Measurements from ENCODE around the gene PRKCZ. TPM values are rescaled to one million over a fixed set of nuclear protein-coding genes. Genes with fewer than 3 reads are reported as not detected.
A peak's percentile ranks its signal among the peaks of the same experiment; 100 is the strongest.

PRKCZ gene
- total and polyA plus RNA-seq, 7 donors, result 0.07 to 2.3 (median 0.42) TPM; not detected in 1

DNA sequence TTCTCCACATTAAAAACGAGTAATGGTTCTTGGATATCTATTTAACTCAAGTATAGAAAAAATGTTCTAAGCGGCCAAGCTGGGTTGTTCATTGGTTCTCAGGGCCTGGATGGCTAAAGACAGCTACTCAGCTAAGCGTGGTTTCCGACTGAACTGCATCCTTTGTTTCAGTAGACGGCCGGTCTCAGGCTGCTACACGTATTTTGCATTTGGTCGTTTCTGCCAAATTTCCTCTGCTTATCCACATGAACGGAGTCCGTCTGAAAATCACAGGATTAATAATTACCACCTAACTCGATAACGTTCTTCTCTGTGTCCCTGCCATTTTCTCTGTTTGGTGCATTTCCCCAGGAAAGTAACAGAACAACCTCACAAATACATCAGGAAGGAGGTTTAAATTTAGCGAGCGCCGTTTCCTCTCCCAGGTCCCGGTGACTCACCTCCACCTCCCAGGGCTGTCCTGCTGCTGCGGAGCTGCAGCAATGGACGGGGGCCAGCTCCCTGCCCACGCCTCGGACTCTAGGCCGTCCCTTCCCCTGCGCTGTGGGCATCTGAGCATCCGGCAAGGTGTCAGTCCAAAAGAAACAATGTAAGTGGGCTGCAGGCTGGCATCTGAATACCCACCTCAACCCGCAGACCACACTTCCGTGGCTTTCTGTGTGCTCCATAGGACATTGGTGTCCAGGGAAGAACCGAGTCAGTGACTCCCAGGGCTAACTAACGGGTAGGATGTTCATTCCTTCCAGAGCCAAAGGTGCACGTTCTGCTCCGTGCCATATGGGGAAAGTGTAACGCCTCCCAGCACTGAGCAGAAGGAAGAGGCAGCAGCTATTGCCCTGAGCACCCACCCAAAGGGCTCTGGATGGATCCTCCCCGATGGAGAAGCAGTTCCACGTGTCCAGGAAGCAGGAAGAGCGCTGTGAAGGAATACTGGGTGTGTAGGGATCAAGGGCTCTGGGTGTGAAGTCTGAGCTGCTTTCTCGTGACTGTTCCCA, 35.2 kb upstream of the PRKCZ start:
- ATAC-seq (no peak), DNase-seq (no peak)
- 56 to 59% (median 56%) methylated on average over 34 of the region's 34 CpGs for WGBS, 3 donors
- intact Hi-C loops (cut with DNase I), result no loop called here
- Histone ChIP-seq H3K4me3 (no peak overlapping the region), H3K36me3 (ENCODE audit: insufficient read depth in 1 of 2, low read depth in 1 of 2) (no peaks in the 10 kb centered on the region), H3K4me1 (no peaks in the 10 kb centered on the region), H3K27me3 (ENCODE audit: insufficient read depth in 3 of 3, low read length in 2 of 3) (peaks cover 0 to 81% (median 18%) of the 10 kb centered on the region in 3 donors), H3K27ac (no peak overlapping the region), H3K9me3 (no peaks in the 10 kb centered on the region)
- TF ChIP-seq, protein P1, sequence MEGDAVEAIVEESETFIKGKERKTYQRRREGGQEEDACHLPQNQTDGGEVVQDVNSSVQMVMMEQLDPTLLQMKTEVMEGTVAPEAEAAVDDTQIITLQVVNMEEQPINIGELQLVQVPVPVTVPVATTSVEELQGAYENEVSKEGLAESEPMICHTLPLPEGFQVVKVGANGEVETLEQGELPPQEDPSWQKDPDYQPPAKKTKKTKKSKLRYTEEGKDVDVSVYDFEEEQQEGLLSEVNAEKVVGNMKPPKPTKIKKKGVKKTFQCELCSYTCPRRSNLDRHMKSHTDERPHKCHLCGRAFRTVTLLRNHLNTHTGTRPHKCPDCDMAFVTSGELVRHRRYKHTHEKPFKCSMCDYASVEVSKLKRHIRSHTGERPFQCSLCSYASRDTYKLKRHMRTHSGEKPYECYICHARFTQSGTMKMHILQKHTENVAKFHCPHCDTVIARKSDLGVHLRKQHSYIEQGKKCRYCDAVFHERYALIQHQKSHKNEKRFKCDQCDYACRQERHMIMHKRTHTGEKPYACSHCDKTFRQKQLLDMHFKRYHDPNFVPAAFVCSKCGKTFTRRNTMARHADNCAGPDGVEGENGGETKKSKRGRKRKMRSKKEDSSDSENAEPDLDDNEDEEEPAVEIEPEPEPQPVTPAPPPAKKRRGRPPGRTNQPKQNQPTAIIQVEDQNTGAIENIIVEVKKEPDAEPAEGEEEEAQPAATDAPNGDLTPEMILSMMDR (IDR thresholded peaks at IDR 0.05), result no peak

DNA sequence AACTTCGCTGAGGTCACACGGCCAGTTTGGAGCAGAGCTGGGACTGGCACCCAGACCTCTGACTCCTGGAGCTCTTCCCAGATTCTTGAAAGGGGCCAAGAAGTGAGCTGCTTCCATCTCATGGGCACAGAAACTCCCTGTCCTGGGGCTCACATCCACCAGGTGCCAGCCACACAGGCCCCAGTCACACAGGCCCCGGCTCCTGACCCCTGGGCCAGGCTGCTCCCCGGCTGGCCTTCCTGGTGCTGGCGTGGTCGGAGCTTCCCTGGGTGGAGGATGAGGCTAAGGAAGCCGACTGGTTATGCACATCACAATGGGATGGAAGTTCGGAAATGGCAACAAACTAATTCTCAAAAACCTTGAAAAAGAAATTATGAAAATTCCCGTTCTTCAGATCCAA, 34.1 kb upstream of the PRKCZ start:
- TF ChIP-seq, protein P1 (IDR thresholded peaks at IDR 0.05), result no peak
- Histone ChIP-seq H3K27me3 (ENCODE audit: insufficient read depth in 3 of 3, low read length in 2 of 3) (peaks cover 0 to 84% (median 28%) of the 10 kb centered on the region in 3 donors), H3K27ac (no peak overlapping the region), H3K9me3 (no peaks in the 10 kb centered on the region), H3K4me1 (no peaks in the 10 kb centered on the region), H3K4me3 (no peak overlapping the region), H3K36me3 (ENCODE audit: insufficient read depth in 1 of 2, low read depth in 1 of 2) (no peaks in the 10 kb centered on the region)
- no peak for DNase-seq
- intact Hi-C loops (cut with DNase I), result no loop called here
- whole genome bisulfite sequencing, 3 donors, result 42 to 58% (median 51%) methylated on average over 9 of the region's 9 CpGs
- ATAC-seq, result no peak

DNA sequence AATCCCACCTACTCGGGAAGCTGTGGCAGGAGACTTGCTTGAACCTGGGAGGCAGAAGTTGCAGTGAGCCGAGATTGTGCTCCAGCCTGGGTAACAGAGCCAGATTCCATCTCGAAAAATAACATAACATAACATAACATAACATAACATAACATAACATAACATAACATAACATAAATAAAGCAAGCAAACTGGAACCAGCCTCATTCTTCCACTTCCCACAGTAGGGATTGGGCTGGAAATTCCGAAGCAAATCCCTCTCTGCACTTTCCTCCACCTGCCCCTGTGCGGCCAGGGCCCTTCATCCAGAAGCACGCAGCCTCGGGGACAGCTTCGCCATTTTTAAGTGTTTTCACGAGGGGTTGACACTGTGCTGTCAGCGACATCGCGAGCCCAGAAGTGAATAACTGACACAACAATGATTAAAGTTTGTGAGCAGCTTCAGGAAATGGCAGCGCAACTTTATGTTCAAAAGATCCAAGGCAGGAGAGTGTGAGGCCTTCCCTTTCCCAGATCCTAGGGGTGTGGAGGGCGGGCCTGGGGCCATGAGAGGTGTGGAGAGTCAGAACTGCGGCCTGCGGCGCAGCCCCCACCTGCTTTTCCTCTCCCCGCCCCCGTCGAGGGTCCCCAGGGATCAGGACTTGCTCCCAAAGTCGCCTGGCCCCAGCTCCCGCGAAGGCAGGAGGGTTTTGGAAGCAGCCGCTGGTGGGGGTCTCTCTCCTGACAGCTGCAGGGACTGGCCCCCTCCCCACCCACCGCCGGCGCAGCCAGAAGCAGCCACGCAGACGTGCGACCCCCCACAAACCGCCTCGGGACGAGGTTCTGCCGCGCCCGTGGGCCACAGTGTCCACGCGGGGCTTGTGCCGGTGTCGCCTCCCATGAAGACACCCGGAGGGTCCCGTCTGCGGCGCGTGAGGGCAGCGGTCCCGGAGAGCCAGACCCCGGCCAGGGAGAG, 31.7 kb upstream of the PRKCZ start:
- H3K9me3 ChIP-seq, result no peaks in the 10 kb centered on the region
- H3K27me3 ChIP-seq (ENCODE audit: insufficient read depth in 3 of 3, low read length in 2 of 3), result peaks cover 0 to 91% (median 34%) of the 10 kb centered on the region in 3 donors
- no peak for ATAC-seq
- H3K36me3 ChIP-seq (ENCODE audit: insufficient read depth in 1 of 2, low read depth in 1 of 2), result no peaks in the 10 kb centered on the region
- no peaks in the 10 kb centered on the region for H3K4me1 ChIP-seq
- no peak for DNase-seq
- TF ChIP-seq, protein P1 (IDR thresholded peaks at IDR 0.05), result no peak
- WGBS, 3 donors, result 12 to 18% (median 16%) methylated on average over 37 to 48 of the region's 48 CpGs
- no peak overlapping the region for H3K4me3 ChIP-seq
- intact Hi-C loops (cut with DNase I), result no loop called here
- no peak overlapping the region for H3K27ac ChIP-seq

DNA sequence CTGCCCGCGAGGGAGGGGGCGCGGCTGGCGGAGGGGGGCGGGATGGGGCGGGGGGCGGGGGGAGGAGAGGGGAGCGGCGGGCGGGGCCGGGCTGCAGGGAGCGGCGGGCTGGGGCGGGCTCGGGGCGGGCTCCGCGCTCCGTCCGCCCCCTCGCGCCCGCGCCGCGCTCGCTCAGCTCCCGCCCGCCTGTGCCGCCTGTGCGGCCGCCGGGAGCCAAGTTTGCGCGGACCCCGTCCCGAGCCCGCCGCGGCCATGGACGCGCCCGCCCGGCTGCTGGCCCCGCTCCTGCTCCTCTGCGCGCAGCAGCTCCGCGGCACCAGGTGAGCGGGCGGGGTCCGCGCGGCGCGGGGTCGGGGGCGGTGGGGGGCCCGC, 31.1 kb upstream of the PRKCZ start, which contains the start of gene GABRD:
GABRD (plus strand) TSS at position 174 of the 372 bp plus-strand sequence; CDS start at position 253, 79 bp downstream.
- Histone ChIP-seq H3K9me3 (no peaks in the 10 kb centered on the region), H3K4me3 (peak within 1 kb of the TSS; percentile 15), H3K27ac (no peak within 1 kb of the TSS), H3K4me1 (no peaks in the 10 kb centered on the region), H3K36me3 (ENCODE audit: insufficient read depth in 1 of 2, low read depth in 1 of 2) (no peaks in the 10 kb centered on the region), H3K27me3 (ENCODE audit: insufficient read depth in 3 of 3, low read length in 2 of 3) (peaks cover 0 to 89% (median 33%) of the 10 kb centered on the region in 3 donors)
- TF ChIP-seq, protein P1 (IDR thresholded peaks at IDR 0.05), result no peak
- 0 to 1% (median 1%) methylated on average over 14 to 51 of the region's 60 CpGs for WGBS, 3 donors
- intact Hi-C loops (cut with DNase I), result no loop called here
- no peak for ATAC-seq
- no peak for DNase-seq

All from psoas muscle (tissue), 8 donors.